ENCODE data around the gene C1orf21. TPM values are rescaled to one million over a fixed set of nuclear protein-coding genes. Genes with fewer than 3 reads are reported as not detected.
"Not testable (repeated sequence)": the region's sequence is repeated elsewhere in the genome, so short reads cannot be mapped to it uniquely, and the experiment has no call there.

Gene C1orf21, protein sequence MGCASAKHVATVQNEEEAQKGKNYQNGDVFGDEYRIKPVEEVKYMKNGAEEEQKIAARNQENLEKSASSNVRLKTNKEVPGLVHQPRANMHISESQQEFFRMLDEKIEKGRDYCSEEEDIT
- total RNA-seq = 0.05 and 0.09 TPM in 2 replicates

DNA sequence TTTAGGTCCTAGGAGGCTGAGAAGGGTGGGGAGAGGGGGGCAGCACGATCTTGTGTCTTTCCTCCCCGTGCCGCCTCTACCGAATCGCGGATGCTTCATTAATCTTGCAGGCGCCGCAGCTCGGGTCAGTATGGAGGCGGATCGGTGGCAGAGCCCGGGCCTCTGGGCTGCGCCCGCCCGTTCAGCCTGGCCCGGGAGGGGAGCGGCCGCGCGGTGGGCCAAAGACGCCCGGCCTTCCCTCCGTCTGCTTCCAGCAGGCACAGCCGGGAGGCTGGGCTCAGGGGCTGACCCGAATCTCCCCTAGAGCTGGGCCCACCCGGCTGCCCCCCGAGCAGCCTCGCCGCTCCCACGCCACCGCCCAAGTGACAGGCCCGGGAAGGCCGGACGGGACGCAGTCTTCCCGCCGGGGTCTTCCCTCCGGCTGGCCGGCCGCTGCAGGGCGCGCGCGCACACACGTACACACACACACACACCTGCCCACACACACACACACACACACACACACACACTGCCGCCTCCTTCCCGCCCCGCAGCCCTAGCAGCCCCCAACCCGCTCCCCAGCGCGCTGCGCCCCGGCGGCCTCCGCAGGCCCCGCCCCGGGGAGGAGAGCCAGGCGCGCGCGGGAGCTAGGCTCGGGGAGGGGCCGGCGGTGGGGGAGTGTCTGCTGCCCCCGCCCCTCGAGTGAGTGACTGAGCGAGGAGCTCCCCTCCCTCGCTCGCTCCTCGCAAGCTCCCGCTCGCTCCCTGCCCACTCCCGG lies at the start of gene C1orf21:
C1orf21 (plus strand) TSS at position 718 of the 757 bp plus-strand sequence. CDS start 90,481 bp downstream, outside the sequence.
- peak; percentile 92 for ATAC-seq (ENCODE audit: low read depth)
- Mint-ChIP-seq H3K4me1 (peaks cover 21% of the 10 kb centered on the region), H3K27ac (no peak within 1 kb of the TSS), H3K9me3 (no peaks in the 10 kb centered on the region), H3K27me3 (peaks cover 44% of the 10 kb centered on the region), H3K36me3 (ENCODE audit: low read depth) (no peaks in the 10 kb centered on the region), H3K4me3 (peak within 1 kb of the TSS; percentile 82)
- peak; percentile 46 for DNase-seq
- TF ChIP-seq, protein P1, sequence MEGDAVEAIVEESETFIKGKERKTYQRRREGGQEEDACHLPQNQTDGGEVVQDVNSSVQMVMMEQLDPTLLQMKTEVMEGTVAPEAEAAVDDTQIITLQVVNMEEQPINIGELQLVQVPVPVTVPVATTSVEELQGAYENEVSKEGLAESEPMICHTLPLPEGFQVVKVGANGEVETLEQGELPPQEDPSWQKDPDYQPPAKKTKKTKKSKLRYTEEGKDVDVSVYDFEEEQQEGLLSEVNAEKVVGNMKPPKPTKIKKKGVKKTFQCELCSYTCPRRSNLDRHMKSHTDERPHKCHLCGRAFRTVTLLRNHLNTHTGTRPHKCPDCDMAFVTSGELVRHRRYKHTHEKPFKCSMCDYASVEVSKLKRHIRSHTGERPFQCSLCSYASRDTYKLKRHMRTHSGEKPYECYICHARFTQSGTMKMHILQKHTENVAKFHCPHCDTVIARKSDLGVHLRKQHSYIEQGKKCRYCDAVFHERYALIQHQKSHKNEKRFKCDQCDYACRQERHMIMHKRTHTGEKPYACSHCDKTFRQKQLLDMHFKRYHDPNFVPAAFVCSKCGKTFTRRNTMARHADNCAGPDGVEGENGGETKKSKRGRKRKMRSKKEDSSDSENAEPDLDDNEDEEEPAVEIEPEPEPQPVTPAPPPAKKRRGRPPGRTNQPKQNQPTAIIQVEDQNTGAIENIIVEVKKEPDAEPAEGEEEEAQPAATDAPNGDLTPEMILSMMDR (IDR thresholded peaks at IDR 0.05) = no peak
- intact Hi-C loops (cut with micrococcal nuclease) = no loop called here
- CTCF ChIA-PET = no interaction called here
- POLR2A ChIA-PET = no interaction called here

DNA sequence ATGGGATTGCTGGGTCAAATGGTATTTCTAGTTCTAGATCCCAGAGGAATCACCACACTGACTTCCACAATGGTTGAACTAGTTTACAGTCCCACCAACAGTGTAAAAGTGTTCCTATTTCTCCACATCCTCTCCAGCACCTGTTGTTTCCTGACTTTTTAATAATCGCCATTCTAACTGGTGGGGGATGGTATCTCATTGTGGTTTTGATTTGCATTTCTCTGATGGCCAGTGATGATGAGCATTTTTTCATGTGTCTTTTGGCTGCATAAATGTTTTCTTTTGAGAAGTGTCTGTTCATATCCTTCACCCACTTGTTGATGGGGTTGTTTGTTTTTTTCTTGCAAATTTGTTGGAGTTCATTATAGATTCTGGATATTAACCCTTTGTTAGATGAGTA lies 49.0 kb upstream of the C1orf21 start:
- H3K27me3 Mint-ChIP-seq; ATAC-seq (ENCODE audit: low read depth); DNase-seq; POLR2A ChIA-PET; H3K4me1 Mint-ChIP-seq; H3K36me3 Mint-ChIP-seq (ENCODE audit: low read depth); H3K9me3 Mint-ChIP-seq; H3K4me3 Mint-ChIP-seq; H3K27ac Mint-ChIP-seq; intact Hi-C loops (cut with micrococcal nuclease); CTCF ChIA-PET: not testable (repeated sequence)

DNA sequence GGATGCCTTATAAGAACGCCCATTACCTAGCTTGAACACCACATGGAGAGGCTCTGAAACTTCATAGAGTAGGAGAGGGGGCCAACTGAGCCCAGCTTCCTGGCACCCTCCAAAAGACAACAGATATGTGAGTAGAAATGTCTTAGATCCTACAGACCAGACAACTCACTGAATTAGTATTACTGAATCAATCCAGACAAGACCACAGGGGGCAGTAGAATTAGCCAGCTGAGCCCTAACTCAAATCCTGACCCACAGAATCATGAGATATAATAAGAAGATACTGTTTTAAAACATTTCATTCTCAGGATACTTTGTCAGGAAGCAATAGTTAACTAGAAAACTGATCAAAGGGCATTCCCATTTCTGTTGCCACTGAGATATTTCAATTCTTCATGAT lies 45.8 kb upstream of the C1orf21 start:
- intact Hi-C loops (cut with micrococcal nuclease) = no loop called here
- ATAC-seq (ENCODE audit: low read depth) (no peak), DNase-seq (no peak)
- H3K9me3 Mint-ChIP-seq = peaks cover 2% of the 10 kb centered on the region
- TF ChIP-seq, protein P1 (IDR thresholded peaks at IDR 0.05) = no peak
- CTCF ChIA-PET = no interaction called here
- no peaks in the 10 kb centered on the region for H3K27me3 Mint-ChIP-seq
- no peak overlapping the region for H3K27ac Mint-ChIP-seq
- H3K4me1 Mint-ChIP-seq = no peaks in the 10 kb centered on the region
- H3K36me3 Mint-ChIP-seq (ENCODE audit: low read depth) = no peaks in the 10 kb centered on the region
- POLR2A ChIA-PET = no interaction called here
- H3K4me3 Mint-ChIP-seq = no peak overlapping the region

DNA sequence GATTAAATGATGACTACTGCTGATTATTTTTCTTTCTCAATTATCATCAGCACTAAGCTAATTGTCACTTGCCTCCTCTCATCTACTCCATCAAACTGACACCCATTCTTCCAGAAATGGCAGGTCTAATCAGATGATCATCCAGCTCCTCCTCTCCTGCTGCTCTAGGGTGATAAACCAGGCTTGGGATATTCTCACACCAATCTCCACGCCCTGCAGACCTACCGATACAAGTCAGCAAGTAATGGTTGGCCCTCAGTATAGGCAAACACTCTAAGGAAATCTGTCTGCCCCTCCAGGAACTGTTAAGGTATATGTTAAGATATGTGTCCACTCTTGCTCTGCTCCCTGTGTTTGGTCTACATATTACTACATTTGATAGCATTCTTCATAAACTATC lies 36.3 kb upstream of the C1orf21 start:
- TF ChIP-seq, protein P1 (IDR thresholded peaks at IDR 0.05) = no peak
- peaks cover 4% of the 10 kb centered on the region for H3K27me3 Mint-ChIP-seq
- no peaks in the 10 kb centered on the region for H3K9me3 Mint-ChIP-seq
- CTCF ChIA-PET = no interaction called here
- POLR2A ChIA-PET = no interaction called here
- H3K27ac Mint-ChIP-seq = no peak overlapping the region
- no peaks in the 10 kb centered on the region for H3K4me1 Mint-ChIP-seq
- intact Hi-C loops (cut with micrococcal nuclease) = no loop called here
- no peak for ATAC-seq (ENCODE audit: low read depth)
- DNase-seq = no peak
- H3K4me3 Mint-ChIP-seq = no peak overlapping the region
- no peaks in the 10 kb centered on the region for H3K36me3 Mint-ChIP-seq (ENCODE audit: low read depth)

DNA sequence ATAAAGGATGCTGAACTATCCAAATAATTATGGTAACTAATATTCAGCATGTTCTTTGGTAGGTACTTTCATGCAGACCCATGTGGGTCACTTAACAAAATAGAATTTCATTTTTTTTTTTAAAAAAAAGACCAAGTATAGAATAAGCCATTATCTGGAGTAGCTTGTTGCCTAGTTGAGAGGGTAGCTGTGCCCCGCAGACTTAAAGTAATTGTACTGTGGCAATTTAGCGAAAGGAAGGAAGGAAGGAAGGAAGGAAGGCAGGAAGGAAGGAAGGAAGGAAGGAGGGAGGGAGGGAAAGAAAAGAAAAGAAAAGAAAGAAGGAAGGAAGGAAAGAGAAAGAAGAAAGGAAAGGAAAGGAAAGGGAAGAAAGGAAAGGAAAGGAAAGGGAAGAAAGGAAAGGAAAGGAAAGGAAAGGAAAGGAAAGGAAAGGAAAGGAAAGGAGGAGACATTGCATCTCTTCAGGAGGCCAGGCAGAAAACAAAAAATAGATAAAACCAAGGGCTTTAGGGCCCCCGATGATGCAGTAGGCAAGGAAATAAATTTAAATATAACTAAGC lies 35.3 kb upstream of the C1orf21 start:
- Mint-ChIP-seq H3K9me3 (no peaks in the 10 kb centered on the region), H3K36me3 (ENCODE audit: low read depth) (no peaks in the 10 kb centered on the region), H3K27ac (no peak overlapping the region), H3K27me3 (peaks cover 4% of the 10 kb centered on the region), H3K4me1 (no peaks in the 10 kb centered on the region), H3K4me3 (no peak overlapping the region)
- DNase-seq = no peak
- ChIA-PET CTCF (no interaction called here), POLR2A (no interaction called here)
- ATAC-seq (ENCODE audit: low read depth) = no peak
- intact Hi-C loops (cut with micrococcal nuclease) = no loop called here
- TF ChIP-seq, protein P1 (IDR thresholded peaks at IDR 0.05) = no peak
